Measurements from ENCODE around the gene CDC42EP2. TPM values are rescaled to one million over a fixed set of nuclear protein-coding genes. Genes with fewer than 3 reads are reported as not detected.

The CDC42EP2 gene
- total RNA-seq, 1 experiment from 2014 or later: 8.1 TPM

DNA sequence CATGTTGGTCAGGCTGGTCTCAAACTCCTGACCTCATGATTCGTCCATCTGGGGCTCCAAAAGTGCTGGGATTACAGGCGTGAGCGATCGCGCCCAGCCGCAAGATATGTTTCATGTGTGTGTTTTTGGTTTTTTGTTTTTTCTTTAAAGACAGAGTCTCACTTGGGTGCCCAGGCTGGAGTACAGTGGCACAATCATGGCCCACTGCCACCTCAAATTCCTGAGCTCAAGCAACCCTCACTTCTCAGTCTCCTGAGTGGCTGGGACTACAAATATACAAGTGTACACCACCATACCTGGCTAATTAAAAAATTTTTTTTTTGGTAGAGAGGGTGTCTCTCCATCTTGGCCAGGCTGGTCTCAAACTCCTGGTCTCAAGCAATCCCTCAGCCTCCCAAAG lies 48.3 kb downstream of the CDC42EP2 start:
- Histone ChIP-seq H3K27me3 (ENCODE audit: control insufficient read depth, insufficient read depth, low read length) (no peaks in the 10 kb centered on the region), H3K9me3 (ENCODE audit: control insufficient read depth, insufficient read depth, low read depth, low read length) (no peaks in the 10 kb centered on the region), H3K4me3 (ENCODE audit: low read depth in 2 of 2, low read length in 2 of 2) (no peak overlapping the region), H3K4me1 (ENCODE audit: control insufficient read depth, insufficient read depth, low read length) (peaks cover 7% of the 10 kb centered on the region), H3K27ac (ENCODE audit: low read length) (no peak overlapping the region), H3K36me3 (ENCODE audit: control insufficient read depth, insufficient read depth, low read length) (no peaks in the 10 kb centered on the region)
- TF ChIP-seq, protein P1, sequence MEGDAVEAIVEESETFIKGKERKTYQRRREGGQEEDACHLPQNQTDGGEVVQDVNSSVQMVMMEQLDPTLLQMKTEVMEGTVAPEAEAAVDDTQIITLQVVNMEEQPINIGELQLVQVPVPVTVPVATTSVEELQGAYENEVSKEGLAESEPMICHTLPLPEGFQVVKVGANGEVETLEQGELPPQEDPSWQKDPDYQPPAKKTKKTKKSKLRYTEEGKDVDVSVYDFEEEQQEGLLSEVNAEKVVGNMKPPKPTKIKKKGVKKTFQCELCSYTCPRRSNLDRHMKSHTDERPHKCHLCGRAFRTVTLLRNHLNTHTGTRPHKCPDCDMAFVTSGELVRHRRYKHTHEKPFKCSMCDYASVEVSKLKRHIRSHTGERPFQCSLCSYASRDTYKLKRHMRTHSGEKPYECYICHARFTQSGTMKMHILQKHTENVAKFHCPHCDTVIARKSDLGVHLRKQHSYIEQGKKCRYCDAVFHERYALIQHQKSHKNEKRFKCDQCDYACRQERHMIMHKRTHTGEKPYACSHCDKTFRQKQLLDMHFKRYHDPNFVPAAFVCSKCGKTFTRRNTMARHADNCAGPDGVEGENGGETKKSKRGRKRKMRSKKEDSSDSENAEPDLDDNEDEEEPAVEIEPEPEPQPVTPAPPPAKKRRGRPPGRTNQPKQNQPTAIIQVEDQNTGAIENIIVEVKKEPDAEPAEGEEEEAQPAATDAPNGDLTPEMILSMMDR (IDR thresholded peaks at IDR 0.05): no peak
- ChIA-PET CTCF (interaction anchor here (0.6 kb wide), 1 partner anchor 10 kb away, joined by 4 read pairs; no protein-coding TSS in a partner anchor), POLR2A (interaction anchor here (0.6 kb wide), 1 partner anchor 131 kb away, joined by 3 read pairs; no protein-coding TSS in a partner anchor)
- in situ Hi-C loops (cut with HindIII; ENCODE audit: low pct_unique_long_range_greater_than_20kb, low sequenced_read_pairs): no loop called here
- ATAC-seq: no peak
- BruUV-seq (replicated peaks): no TSS peak
- intact Hi-C loops (cut with micrococcal nuclease; ENCODE audit: unreplicated experiment): no loop called here
- no peak for DNase-seq (ENCODE audit: low read depth, low spot score)

DNA sequence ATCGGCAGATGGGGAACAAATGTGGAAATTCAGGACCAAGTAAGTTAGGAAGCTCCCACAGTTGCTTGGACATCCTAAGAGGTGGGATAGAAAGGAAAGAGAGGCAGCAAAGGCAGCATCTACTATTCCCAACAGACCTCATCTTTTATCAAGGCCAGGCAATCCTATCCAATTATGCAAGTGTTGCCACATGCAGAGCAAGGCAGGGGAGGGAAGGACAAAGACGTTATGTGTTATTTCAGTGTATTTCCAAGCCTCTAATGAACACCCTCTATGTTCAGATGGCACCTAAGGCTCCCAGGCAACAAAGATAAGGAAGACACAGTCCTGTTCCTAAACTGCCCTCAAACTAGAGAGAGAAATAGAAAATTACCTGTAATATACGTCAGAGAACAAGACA lies 49.1 kb downstream of the CDC42EP2 start:
- H3K36me3 ChIP-seq (ENCODE audit: control insufficient read depth, insufficient read depth, low read length): no peaks in the 10 kb centered on the region
- no peaks in the 10 kb centered on the region for H3K9me3 ChIP-seq (ENCODE audit: control insufficient read depth, insufficient read depth, low read depth, low read length)
- BruUV-seq (replicated peaks): no TSS peak
- TF ChIP-seq, protein P2, sequence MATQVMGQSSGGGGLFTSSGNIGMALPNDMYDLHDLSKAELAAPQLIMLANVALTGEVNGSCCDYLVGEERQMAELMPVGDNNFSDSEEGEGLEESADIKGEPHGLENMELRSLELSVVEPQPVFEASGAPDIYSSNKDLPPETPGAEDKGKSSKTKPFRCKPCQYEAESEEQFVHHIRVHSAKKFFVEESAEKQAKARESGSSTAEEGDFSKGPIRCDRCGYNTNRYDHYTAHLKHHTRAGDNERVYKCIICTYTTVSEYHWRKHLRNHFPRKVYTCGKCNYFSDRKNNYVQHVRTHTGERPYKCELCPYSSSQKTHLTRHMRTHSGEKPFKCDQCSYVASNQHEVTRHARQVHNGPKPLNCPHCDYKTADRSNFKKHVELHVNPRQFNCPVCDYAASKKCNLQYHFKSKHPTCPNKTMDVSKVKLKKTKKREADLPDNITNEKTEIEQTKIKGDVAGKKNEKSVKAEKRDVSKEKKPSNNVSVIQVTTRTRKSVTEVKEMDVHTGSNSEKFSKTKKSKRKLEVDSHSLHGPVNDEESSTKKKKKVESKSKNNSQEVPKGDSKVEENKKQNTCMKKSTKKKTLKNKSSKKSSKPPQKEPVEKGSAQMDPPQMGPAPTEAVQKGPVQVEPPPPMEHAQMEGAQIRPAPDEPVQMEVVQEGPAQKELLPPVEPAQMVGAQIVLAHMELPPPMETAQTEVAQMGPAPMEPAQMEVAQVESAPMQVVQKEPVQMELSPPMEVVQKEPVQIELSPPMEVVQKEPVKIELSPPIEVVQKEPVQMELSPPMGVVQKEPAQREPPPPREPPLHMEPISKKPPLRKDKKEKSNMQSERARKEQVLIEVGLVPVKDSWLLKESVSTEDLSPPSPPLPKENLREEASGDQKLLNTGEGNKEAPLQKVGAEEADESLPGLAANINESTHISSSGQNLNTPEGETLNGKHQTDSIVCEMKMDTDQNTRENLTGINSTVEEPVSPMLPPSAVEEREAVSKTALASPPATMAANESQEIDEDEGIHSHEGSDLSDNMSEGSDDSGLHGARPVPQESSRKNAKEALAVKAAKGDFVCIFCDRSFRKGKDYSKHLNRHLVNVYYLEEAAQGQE (IDR thresholded peaks at IDR 0.05; ENCODE audit: insufficient read depth in 1 of 2, low read depth in 2 of 2, low read length in 1 of 2): no peak
- no peak for TF ChIP-seq SIN3A (IDR thresholded peaks at IDR 0.05; ENCODE audit: borderline replicate concordance, insufficient read depth, low read depth, low read length)
- no peak for TF ChIP-seq POLR2AphosphoS5 (IDR thresholded peaks at IDR 0.05; ENCODE audit: low read depth, low read length)
- TF ChIP-seq TCF7L2 (IDR thresholded peaks at IDR 0.05; ENCODE audit: low read depth, low read length): no peak
- TF ChIP-seq, protein P1 (IDR thresholded peaks at IDR 0.05): no peak
- POLR2A ChIA-PET: no interaction called here
- H3K4me3 ChIP-seq (ENCODE audit: low read depth in 2 of 2, low read length in 2 of 2): no peak overlapping the region
- DNase-seq (ENCODE audit: low read depth, low spot score) (no peak), ATAC-seq (no peak)
- H3K27ac ChIP-seq (ENCODE audit: low read length): no peak overlapping the region
- no peaks in the 10 kb centered on the region for H3K27me3 ChIP-seq (ENCODE audit: control insufficient read depth, insufficient read depth, low read length)
- CTCF ChIA-PET: no interaction called here
- in situ Hi-C loops (cut with HindIII; ENCODE audit: low pct_unique_long_range_greater_than_20kb, low sequenced_read_pairs) (no loop called here), intact Hi-C loops (cut with micrococcal nuclease; ENCODE audit: unreplicated experiment) (no loop called here)
- H3K4me1 ChIP-seq (ENCODE audit: control insufficient read depth, insufficient read depth, low read length): peaks cover 7% of the 10 kb centered on the region
